ENCODE data around the gene EP300. TPM values are rescaled to one million over a fixed set of nuclear protein-coding genes. Genes with fewer than 3 reads are reported as not detected.
"Not testable (repeated sequence)": the region's sequence is repeated elsewhere in the genome, so short reads cannot be mapped to it uniquely, and the experiment has no call there.

EP300 gene
- total RNA-seq, 2 donors from 2014 or later, result 48.7 to 50.9 TPM

DNA sequence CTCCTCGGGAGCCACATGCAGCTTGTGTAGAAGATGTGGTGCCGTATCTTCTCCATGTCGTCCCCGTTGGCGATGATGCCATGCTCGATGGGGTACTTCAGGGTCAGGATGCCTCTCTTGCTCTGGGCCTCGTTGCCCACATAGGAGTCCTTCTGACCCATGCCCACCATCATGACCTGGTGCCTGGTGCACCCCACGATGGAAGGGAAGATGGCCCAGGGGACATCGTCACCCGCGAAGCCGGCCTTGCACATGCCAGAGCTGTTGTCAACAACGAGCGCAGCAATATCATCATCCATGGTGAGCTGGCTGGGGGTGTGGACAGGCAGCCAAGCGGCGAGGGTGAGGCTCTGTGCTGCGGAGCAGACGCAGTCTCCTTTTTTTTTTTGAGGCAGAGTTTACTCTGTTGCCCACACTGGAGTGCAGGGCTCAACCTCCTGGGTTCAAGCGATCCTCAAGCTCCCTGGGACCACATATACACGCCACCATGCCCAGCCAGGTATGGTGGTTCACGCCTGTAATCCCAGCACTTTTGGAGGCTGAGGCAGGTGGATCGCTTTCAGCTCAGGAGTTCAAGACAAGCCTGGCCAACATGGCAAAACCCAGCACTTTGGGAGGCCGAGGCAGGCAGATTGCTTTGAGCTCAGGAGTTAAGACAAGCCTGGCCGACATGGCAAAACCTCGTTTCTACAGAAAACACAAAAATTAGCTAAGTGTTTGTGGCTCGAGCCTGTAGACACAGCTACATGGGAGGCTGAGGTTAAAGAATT lies 17.3 kb upstream of the EP300 start:
- no peak for DNase-seq (ENCODE audit: low spot score)
- intact Hi-C loops (cut with DNase I), result loop anchor here in 1 of 2 donors (10.0 kb wide), 1 partner anchor 70 kb away; no protein-coding TSS in a partner anchor

DNA sequence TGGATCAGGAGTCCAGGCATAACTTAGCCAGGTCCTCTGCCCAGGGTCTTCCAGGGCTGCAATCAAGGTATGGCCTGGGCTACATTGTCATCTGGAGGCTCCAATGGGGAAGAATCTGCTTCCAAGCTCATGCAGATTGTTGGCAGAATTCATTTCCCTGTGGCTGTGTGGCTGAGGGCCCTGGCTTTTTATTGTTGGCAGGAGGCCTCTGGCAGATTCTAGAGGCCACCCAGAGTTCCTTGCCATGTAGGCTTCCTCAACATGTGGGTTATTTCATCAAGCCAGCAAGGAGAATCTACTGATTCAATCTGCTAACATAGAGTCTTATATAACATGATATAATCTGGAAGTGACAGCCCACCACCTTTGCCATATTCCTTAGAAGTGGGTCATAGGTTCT lies 16.4 kb upstream of the EP300 start:
- DNase-seq (ENCODE audit: low spot score), result peak; percentile 9
- intact Hi-C loops (cut with DNase I), result loop anchor here in 1 of 2 donors (10.0 kb wide), 1 partner anchor 71 kb away; no protein-coding TSS in a partner anchor

GRCh38 chr22:41076857-41077256 lies 15.5 kb upstream of the EP300 start:
- intact Hi-C loops (cut with DNase I), result loop anchor here in 1 of 2 donors (10.0 kb wide), 1 partner anchor 72 kb away; no protein-coding TSS in a partner anchor
- DNase-seq (ENCODE audit: low spot score), result no peak

- no peak for DNase-seq (ENCODE audit: low spot score)
- intact Hi-C loops (cut with DNase I), result loop anchor here in 1 of 2 donors (10.0 kb wide), 1 partner anchor 74 kb away; no protein-coding TSS in a partner anchor
Observed at GRCh38 chr22:41078931-41079330, 13.5 kb upstream of the EP300 start.

GRCh38 chr22:41085842-41086241 lies 6.5 kb upstream of the EP300 start:
- intact Hi-C loops (cut with DNase I), result no loop called here
- peak; percentile 20 for DNase-seq (ENCODE audit: low spot score)

GRCh38 chr22:41091132-41092022 lies 1.0 kb upstream of the EP300 start:
- intact Hi-C loops (cut with DNase I), result loop anchor here (2.0 kb wide), 1 partner anchor 141 kb away; the partner anchor contains the start of gene RBX1 (in 2 of the 2)
- DNase-seq (ENCODE audit: low spot score), result peak; percentile 100

- no peak for DNase-seq (ENCODE audit: low spot score)
- intact Hi-C loops (cut with DNase I), result loop anchor here in 1 of 2 donors (2.0 kb wide), 1 partner anchor 142 kb away; the partner anchor contains the start of gene RBX1
Observed at GRCh38 chr22:41092847-41093411, 537 bp downstream of the EP300 start.

- intact Hi-C loops (cut with DNase I), result no loop called here
- peak; percentile 9 for DNase-seq (ENCODE audit: low spot score)
Observed at GRCh38 chr22:41094041-41094593, 1.7 kb downstream of the EP300 start.

- intact Hi-C loops (cut with DNase I), result no loop called here
- no peak for DNase-seq (ENCODE audit: low spot score)
Observed at GRCh38 chr22:41096391-41096790, 4.0 kb downstream of the EP300 start.

GRCh38 chr22:41096841-41097240 lies 4.4 kb downstream of the EP300 start:
- intact Hi-C loops (cut with DNase I), result no loop called here
- peak; percentile 26 for DNase-seq (ENCODE audit: low spot score)

DNA sequence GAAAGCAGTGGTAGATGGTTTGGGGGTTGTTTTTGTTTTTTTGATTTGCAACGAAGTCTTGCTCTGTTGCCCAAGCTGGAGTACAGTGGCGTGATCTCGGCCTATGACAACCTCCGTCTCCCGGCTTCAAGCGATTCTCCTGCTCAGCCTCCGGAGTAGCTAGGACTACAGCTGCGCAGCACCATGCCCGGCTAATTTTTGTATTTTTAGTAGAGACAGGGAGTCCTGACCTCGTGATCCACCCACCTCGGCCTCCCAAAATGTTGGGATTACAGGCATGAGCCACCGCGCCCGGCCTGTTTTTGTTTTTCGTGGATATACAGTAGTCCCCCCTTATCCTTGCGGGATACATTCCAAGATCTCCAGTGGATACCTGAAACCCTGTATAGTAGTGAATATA lies 6.6 kb downstream of the EP300 start:
- intact Hi-C loops (cut with DNase I), result no loop called here
- DNase-seq (ENCODE audit: low spot score), result peak; percentile 18

- intact Hi-C loops (cut with DNase I), result no loop called here
- DNase-seq (ENCODE audit: low spot score), result no peak
Observed at GRCh38 chr22:41106122-41106968, 14.0 kb downstream of the EP300 start.

- DNase-seq (ENCODE audit: low spot score); intact Hi-C loops (cut with DNase I): not testable (repeated sequence)
Observed at GRCh38 chr22:41106969-41107325, 14.6 kb downstream of the EP300 start.

DNA sequence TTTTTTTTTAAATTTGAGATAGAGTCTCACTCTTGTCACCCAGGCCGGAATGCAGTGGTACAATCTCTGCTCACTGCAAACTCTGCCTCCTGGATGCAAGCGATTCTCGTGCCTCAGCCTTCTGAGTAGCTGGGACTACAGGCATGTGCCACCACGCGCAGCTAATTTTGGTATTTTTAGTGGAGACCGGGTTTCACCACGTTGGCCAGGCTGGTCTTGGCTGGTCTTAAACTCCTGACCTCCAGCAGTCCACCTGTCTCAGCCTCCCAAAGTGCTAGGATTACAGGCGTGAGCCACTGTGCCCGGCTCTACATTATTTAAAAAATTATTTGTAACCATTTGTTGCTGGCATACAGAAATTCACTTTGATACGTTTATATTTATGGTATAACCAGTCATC lies 18.6 kb downstream of the EP300 start:
- intact Hi-C loops (cut with DNase I), result no loop called here
- no peak for DNase-seq (ENCODE audit: low spot score)

GRCh38 chr22:41116342-41116741 lies 23.9 kb downstream of the EP300 start:
- intact Hi-C loops (cut with DNase I), result no loop called here
- no peak for DNase-seq (ENCODE audit: low spot score)

- DNase-seq (ENCODE audit: low spot score), result no peak
- intact Hi-C loops (cut with DNase I), result no loop called here
Observed at GRCh38 chr22:41117127-41117965, 25.0 kb downstream of the EP300 start.

DNA sequence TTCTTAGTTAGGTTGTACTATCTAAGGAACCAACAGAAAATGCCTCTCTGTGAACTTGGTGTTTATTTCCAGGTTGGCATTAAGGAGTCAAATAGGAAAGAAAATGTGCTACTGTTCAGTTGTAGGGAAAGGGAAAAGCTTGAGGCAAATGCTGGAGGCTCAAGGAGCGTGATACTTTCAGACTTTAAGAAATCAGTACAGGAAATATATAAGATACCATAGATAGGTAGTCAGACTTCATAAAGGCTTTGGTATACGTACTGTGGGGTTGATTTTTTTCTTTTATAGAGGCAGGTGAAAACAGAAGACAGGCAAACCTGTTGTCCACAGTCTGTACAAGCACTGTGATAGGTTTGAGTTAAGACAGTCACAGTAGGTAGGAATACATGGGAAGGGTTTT lies 30.8 kb downstream of the EP300 start:
- intact Hi-C loops (cut with DNase I), result no loop called here
- DNase-seq (ENCODE audit: low spot score), result no peak

DNA sequence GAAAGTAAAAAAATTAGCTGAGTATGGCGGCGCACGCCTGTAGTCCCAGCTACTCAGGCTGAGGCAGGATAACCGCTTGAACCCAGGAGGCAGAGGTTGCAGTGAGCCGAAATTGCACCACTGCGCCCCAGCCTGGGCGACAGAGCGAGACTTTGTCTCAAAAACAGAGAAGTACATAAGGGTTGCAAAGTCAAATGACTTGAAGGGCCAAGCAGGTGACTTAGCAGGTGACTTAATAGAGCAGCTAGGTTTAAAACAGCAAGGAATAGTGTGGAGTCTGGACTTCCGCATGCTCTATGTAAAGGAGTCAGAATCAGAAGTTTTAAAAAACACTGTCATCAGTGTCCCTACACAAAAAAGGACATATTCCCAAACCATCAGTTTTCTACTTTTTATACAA lies 31.7 kb downstream of the EP300 start:
- intact Hi-C loops (cut with DNase I), result no loop called here
- DNase-seq (ENCODE audit: low spot score), result no peak
